MM.1S (cell line): ENCODE measurements around the gene NDUFAB1.
A peak's percentile ranks its signal among the peaks of the same experiment; 100 is the strongest.
"Not testable (repeated sequence)": the region's sequence is repeated elsewhere in the genome, so short reads cannot be mapped to it uniquely, and the experiment has no call there.

Experiments
- DNase-seq: peaks from one replicate; pipeline ENCODE4 v3.0.0-alpha.2; 2015
- H2AFZ ChIP-seq: fragments of 300-600 bp; sonication (generic); 2 replicates; pipeline ENCODE4 v1.6.0; 2016; ENCODE audit warnings: antibody characterized with exemption, low read length
- H3F3A ChIP-seq: fragments of 300-600 bp; sonication (generic); 2 replicates; pipeline ENCODE4 v1.6.1; 2016; ENCODE audit warnings: mild to moderate bottlenecking, antibody characterized with exemption, low read length, moderate library complexity, mixed read lengths; ENCODE audit not compliant: insufficient read depth
- H3K27ac ChIP-seq: fragments of 300-600 bp; sonication (generic); 2 replicates; pipeline ENCODE4 v1.5.1; 2016; ENCODE audit warnings: mild to moderate bottlenecking, low read length
- H3K27me3 ChIP-seq: fragments of 300-600 bp; sonication (generic); replicated peaks from 2 replicates; pipeline ENCODE4 v1.6.0; 2016; ENCODE audit warnings: low read length; ENCODE audit not compliant: insufficient read depth
- H3K36me3 ChIP-seq: fragments of 300-600 bp; sonication (generic); replicated peaks from 2 replicates; pipeline ENCODE4 v1.6.1; 2016; ENCODE audit warnings: mild to moderate bottlenecking, low read length, mixed read lengths; ENCODE audit not compliant: insufficient read depth
- H3K4me1 ChIP-seq: fragments of 300-600 bp; sonication (generic); 2 replicates; pipeline ENCODE4 v1.6.1; 2016; ENCODE audit warnings: low read length, mixed read lengths
- H3K4me2 ChIP-seq: fragments of 300-600 bp; sonication (generic); 2 replicates; pipeline ENCODE4 v1.6.0; 2016; ENCODE audit warnings: low read depth, low read length
- H3K4me3 ChIP-seq: fragments of 300-600 bp; sonication (generic); 2 replicates; pipeline ENCODE4 v1.5.1; 2016; ENCODE audit warnings: low read length, mixed read lengths
- H3K79me2 ChIP-seq: fragments of 300-600 bp; sonication (generic); 2 replicates; pipeline ENCODE4 v1.6.1; 2016; ENCODE audit warnings: mixed run types, low read length, mixed read lengths
- H3K9ac ChIP-seq: fragments of 300-600 bp; sonication (generic); 2 replicates; pipeline ENCODE4 v1.6.1; 2016; ENCODE audit warnings: low read length, mixed read lengths
- H3K9me2 ChIP-seq: fragments of 300-600 bp; sonication (generic); replicated peaks from 2 replicates; pipeline ENCODE4 v1.6.1; 2016; ENCODE audit warnings: mild to moderate bottlenecking, low read length, mixed read lengths; ENCODE audit not compliant: insufficient read depth
- H3K9me3 ChIP-seq: fragments of 300-600 bp; sonication (generic); replicated peaks from 2 replicates; pipeline ENCODE4 v1.6.1; 2016; ENCODE audit warnings: mild to moderate bottlenecking, low read length, mixed read lengths; ENCODE audit not compliant: insufficient read depth
- H4K20me1 ChIP-seq: fragments of 300-600 bp; sonication (generic); 2 replicates; pipeline ENCODE4 v1.6.1; 2016; ENCODE audit warnings: mild to moderate bottlenecking, low read length, moderate library complexity, mixed read lengths; ENCODE audit not compliant: insufficient read depth
- CTCF ChIP-seq: fragments of 300-600 bp; sonication (generic); IDR thresholded peaks from 2 replicates; pipeline ENCODE4 v1.5.1; 2016; ENCODE audit warnings: antibody characterized with exemption, low read length, mixed read lengths
- EZH2 ChIP-seq: fragments of 300-600 bp; sonication (generic); optimal IDR thresholded peaks from 2 replicates; pipeline ENCODE3; 2017; ENCODE audit warnings: low read depth, mild to moderate bottlenecking, antibody characterized with exemption, low read length, mixed read lengths
- EZH2phosphoT487 ChIP-seq: fragments of 300-600 bp; sonication (generic); IDR thresholded peaks from 2 replicates; pipeline ENCODE4 v1.6.1; 2018; ENCODE audit warnings: antibody characterized with exemption, low read length

Gene NDUFAB1

GRCh38 chr16:23640615-23640930, 44.5 kb upstream of the NDUFAB1 start:
- Histone ChIP-seq H3K36me3 (no peaks in the 10 kb centered on the region), H3K27me3 (no peaks in the 10 kb centered on the region), H3K4me2 (peak overlapping the region; percentile 74), H3K79me2 (peaks cover 42% of the 10 kb centered on the region), H3K9me2 (no peaks in the 10 kb centered on the region), H3K4me3 (peak overlapping the region; percentile 90), H3K9me3 (no peaks in the 10 kb centered on the region), H3K9ac (peak overlapping the region; percentile 80), H2AFZ (peak overlapping the region; percentile 90), H4K20me1 (no peaks in the 10 kb centered on the region), H3K4me1 (0 out of 2 replicates have a peak, but pooled peaks cover 2% of the 10 kb centered on the region), H3K27ac (peak overlapping the region; percentile 24; the same call in 1 of the 2 replicates), H3F3A (no peaks in the 10 kb centered on the region; the same call in 1 of the 2 replicates)
- TF ChIP-seq EZH2phosphoT487 (no peak), EZH2 (no peak), CTCF (no peak)
- DNase-seq: no peak

GRCh38 chr16:23635958-23636357, 39.8 kb upstream of the NDUFAB1 start:
- Histone ChIP-seq H3K4me1 (no peaks in the 10 kb centered on the region), H3K9me2 (no peaks in the 10 kb centered on the region), H3K27me3 (no peaks in the 10 kb centered on the region), H3K4me2 (no peak overlapping the region), H4K20me1 (no peaks in the 10 kb centered on the region), H3K4me3 (no peak overlapping the region), H3K36me3 (no peaks in the 10 kb centered on the region), H3K9ac (no peak overlapping the region), H3K79me2 (peaks cover 14% of the 10 kb centered on the region), H3K9me3 (no peaks in the 10 kb centered on the region), H3F3A (no peaks in the 10 kb centered on the region), H2AFZ (no peak overlapping the region), H3K27ac (no peak overlapping the region)
- DNase-seq: no peak
- TF ChIP-seq EZH2phosphoT487 (no peak), CTCF (no peak), EZH2 (no peak)

GRCh38 chr16:23634461-23635036, 38.4 kb upstream of the NDUFAB1 start:
- H4K20me1 ChIP-seq: no peaks in the 10 kb centered on the region
- H3K9ac ChIP-seq: no peak overlapping the region
- TF ChIP-seq CTCF (no peak), EZH2 (no peak), EZH2phosphoT487 (no peak)
- H3F3A ChIP-seq: no peaks in the 10 kb centered on the region
- H3K27me3 ChIP-seq: no peaks in the 10 kb centered on the region
- H3K9me3 ChIP-seq: no peaks in the 10 kb centered on the region
- H3K27ac ChIP-seq: no peak overlapping the region
- H3K9me2 ChIP-seq: no peaks in the 10 kb centered on the region
- DNase-seq: no peak
- H3K36me3 ChIP-seq: no peaks in the 10 kb centered on the region; the same call in 1 of the 2 replicates
- H2AFZ ChIP-seq: no peak overlapping the region
- no peak overlapping the region for H3K4me2 ChIP-seq
- no peak overlapping the region for H3K4me3 ChIP-seq
- H3K4me1 ChIP-seq: no peaks in the 10 kb centered on the region
- no peaks in the 10 kb centered on the region; the same call in 1 of the 2 replicates for H3K79me2 ChIP-seq

- not testable (repeated sequence) for H3K4me1 ChIP-seq, H3K27me3 ChIP-seq, H3K4me2 ChIP-seq, H3F3A ChIP-seq, H3K9ac ChIP-seq, H3K9me2 ChIP-seq, H3K4me3 ChIP-seq, H4K20me1 ChIP-seq, H3K36me3 ChIP-seq, H3K9me3 ChIP-seq, DNase-seq, H2AFZ ChIP-seq, H3K79me2 ChIP-seq, H3K27ac ChIP-seq
Observed at GRCh38 chr16:23631874-23632273, 35.8 kb upstream of the NDUFAB1 start.
